A172 (cell line): ENCODE data around the gene FCHO1. TPM values are rescaled to one million over a fixed set of nuclear protein-coding genes. Genes with fewer than 3 reads are reported as not detected.
"Not testable (repeated sequence)": the region's sequence is repeated elsewhere in the genome, so short reads cannot be mapped to it uniquely, and the experiment has no call there.

ENCODE experiments used
- DNase-seq: peaks from one replicate; pipeline ENCODE4 v3.0.0-alpha.2; 2015; ENCODE audit warnings: low spot score
- total RNA-seq: library from RNA; depleted of rRNA; stranded (reverse); fragments of >200 nt; shearing (Covaris generic); gene quantifications from 2 replicates; pipeline ENCODE4 v1.2.3, GENCODE V29; 2014

Gene FCHO1
- total RNA-seq, 1 experiment from 2014 or later: 2.1 TPM

DNA sequence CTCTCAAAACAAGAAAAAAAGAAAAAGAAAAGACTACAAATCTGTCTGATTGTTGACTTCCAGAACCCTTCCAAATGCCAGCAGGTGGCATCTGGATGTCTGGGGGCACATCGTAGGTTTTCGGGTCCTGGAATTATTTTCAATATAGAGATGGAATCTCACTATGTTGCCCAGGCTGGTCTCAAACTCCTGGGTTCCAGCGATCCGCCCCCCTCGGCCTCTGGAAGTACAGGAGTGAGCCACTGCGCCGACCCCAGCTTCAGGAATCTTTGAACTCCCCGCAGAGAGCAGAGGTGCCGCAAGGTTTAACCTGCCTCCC is 43.1 kb downstream of the FCHO1 start:
- DNase-seq: no peak

DNA sequence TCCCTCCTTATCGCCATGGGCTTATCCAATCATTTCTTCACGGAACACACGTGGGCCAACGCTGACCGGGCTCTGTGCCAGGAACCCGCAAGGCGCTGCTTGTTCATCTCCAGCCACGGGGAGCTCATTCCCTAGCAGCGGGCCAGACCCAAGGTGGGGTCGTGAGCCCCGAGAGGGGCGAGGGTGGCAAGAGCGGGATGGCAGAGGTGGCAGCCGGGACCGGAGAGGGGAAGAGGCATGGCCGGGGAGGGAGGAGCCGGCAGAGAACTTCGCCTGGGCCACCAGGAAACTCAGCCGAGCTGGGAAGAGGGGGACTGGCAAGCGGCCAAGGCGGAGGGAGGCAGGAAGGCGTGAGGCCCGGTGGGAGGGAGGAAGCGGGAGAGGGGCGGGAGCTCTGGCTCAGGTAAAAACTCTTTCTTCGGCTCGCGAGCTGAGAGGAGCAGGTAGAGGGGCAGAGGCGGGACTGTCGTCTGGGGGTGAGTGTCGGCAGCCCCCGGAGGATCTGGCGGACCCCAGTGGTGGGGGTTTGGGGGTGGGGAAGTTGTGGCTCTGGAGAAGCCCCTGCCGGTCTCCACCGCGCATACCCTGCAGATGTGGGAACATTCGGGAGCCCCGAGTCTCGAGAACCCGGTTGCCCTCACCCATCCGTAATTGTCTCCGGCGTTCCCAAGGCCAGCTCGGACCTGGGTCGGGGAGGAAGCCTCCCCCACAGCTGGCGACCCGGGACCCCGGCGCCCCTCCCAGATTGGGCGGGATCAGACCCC is 43.6 kb downstream of the FCHO1 start, which contains the start of gene B3GNT3:
TSS of gene B3GNT3 (plus strand) at position 408 of the 764 bp plus-strand sequence. CDS start 12,670 bp downstream, outside the sequence.
- no peak for DNase-seq

GRCh38 chr19:17795495-17795856 is 44.2 kb downstream of the FCHO1 start:
- DNase-seq: no peak

DNA sequence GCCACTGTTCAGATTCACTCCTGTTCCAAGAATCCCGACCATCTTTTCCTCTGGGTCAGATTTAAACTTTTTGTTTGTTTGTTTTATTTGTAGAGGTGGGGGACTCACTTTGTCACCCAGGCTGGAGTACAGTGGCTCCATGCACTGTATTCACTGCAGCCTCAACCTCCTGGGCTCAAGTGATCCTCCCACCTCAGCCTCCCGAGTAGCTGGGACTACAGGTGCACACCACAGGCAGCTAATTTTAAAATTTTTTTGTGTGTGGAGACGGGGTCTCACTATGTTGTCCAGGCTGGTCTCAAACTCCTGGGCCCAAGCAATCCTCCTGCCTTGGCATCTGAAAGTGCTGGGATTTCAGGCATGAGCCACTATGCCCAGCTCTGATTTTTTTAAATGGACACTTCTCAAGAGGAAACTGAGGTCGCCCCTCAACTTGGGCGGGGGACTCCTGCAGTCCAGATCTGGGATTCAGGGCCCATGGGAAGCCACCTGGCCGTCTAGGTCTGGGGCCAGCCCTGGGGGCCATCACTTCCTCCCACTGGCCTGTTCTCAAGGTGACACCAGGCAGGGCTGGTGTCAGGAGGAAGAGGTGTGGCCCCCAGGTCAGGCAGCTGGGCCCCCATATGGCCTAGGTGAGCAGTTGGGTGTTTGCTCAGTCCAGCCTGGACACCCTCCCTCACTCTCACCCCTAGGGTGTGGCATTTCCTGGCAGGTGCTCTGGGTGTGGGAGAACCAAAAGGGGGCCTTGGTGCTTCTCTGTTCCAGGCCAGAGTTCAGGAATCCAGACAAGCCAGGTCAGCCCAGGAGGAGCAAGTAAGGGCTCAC is 44.9 kb downstream of the FCHO1 start:
- no peak for DNase-seq

DNA sequence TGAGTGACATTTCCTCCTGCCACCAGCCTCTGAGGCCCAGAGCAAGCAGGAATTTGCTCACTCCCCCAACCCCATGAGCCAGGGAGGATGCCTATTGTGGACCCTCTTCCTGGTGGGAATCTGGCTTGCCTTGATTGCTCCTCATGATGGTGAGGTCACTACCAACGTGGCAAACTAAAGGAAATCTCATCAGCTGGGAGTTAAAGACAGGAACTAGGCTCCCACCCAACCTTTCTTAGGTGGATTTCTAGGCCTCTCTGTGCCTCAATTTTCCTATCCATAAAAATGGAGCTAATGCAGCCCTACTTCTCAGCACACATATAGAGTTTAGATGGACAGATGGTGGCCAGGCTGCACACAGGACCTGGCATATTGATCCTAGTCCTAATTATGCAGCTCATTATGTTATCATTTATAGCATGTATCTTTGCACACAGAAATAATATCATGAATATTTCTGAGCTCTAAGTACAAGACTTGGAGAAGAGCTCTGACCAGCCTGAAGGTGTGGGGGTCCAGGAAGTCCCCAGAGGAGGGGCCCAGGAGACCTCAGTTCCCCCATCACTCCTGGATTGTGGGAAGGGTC is 45.7 kb downstream of the FCHO1 start:
- DNase-seq: no peak

- DNase-seq: peak; percentile 77
Observed at GRCh38 chr19:17797424-17798201, 46.3 kb downstream of the FCHO1 start.

DNA sequence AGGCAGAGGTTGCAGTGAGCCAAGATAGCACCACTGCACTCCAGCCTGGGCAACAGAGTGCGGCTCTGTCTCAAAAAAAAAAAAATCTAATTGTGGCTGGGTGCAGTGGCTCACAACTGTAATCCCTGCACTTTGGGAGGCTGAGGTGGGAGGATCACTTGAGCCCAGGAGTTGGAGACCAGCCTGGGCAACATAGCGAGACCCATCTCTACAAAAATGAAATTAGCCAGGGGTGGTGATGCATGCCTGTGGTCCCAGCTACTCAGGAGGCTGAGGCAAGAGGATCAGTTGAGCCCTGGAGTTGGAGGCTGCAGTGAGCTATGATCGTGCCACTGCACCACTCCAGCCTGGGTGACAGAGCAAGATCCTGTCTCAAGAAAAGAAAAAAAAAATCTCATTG is 47.3 kb downstream of the FCHO1 start:
- not testable (repeated sequence) for DNase-seq

GRCh38 chr19:17802137-17802858 is 51.0 kb downstream of the FCHO1 start:
- DNase-seq: no peak

GRCh38 chr19:17803264-17803896 is 52.1 kb downstream of the FCHO1 start:
- peak; percentile 38 for DNase-seq

GRCh38 chr19:17805427-17805826 is 54.1 kb downstream of the FCHO1 start:
- DNase-seq: no peak

DNA sequence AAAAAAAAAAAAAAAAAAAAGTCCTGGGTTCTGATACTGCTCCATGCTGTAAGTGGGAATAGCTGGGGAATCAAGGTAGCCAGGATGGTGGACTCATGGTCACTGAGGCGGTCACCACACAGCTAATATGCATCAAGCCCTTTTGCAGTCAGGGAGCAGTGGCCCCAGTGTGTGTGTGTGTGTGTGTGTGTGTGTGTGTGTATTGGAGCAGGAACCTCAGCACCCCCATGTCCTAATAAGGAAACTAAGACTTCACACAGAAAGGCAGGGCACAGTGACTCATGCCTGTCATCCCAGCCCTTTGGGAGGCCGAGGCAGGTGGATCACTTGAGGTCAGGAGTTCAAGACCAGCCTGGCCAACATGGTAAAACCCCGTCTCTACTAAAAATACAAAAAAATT is 55.7 kb downstream of the FCHO1 start:
- peak; percentile 46 for DNase-seq

DNA sequence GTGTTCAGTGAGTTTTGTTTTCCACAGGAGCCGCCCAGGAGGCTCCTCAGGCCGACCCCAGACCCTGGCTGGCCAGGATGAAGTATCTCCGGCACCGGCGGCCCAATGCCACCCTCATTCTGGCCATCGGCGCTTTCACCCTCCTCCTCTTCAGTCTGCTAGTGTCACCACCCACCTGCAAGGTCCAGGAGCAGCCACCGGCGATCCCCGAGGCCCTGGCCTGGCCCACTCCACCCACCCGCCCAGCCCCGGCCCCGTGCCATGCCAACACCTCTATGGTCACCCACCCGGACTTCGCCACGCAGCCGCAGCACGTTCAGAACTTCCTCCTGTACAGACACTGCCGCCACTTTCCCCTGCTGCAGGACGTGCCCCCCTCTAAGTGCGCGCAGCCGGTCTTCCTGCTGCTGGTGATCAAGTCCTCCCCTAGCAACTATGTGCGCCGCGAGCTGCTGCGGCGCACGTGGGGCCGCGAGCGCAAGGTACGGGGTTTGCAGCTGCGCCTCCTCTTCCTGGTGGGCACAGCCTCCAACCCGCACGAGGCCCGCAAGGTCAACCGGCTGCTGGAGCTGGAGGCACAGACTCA is 56.5 kb downstream of the FCHO1 start:
- no peak for DNase-seq

DNA sequence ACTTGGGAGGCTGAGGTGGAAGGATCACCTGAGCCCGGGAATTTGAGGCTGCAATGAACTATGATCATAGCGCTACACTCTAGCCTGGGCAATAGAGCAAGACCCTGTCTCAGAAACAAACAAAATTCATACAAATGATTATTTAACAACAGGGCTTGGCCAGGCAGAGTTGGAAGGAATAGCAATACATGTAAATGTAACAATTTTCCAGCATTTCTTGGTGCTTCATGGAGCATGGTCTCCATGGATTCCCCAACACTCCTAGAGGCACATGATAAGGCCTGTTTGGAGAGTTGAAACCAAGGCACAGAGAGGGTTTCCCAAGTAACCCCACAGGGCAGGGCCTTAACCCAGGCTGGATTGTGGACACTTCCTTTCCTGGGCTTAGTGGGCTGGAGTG is 59.8 kb downstream of the FCHO1 start:
- no peak for DNase-seq

GRCh38 chr19:17811681-17812080 is 60.4 kb downstream of the FCHO1 start:
- DNase-seq: no peak

- DNase-seq: no peak
Observed at GRCh38 chr19:17812099-17812498, 60.8 kb downstream of the FCHO1 start.

- no peak for DNase-seq
Observed at GRCh38 chr19:17817668-17818363, 66.5 kb downstream of the FCHO1 start.

DNA sequence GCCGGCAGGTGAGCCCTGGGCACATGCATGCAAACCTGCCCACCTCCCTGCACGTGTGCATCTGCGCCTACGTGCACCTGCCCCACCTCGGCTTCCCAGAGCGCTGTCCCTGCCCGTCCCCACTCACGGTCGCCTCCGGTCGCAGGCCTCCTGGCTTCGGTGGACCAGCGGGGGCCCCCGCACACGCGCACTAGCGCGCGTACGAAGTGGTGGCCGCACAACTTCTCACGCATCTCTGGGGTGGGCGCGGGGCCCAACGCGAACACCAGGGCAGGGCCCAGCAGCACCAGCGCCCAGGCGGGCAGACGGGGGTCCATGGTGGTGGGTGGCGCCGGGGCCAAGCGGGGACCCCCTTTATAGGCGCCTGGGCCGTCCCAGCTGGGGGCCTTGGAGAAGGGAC is 69.9 kb downstream of the FCHO1 start, which contains the start of gene INSL3:
TSS of gene INSL3 (minus strand) at position 330 of the 400 bp plus-strand sequence. CDS start at position 317, 13 bp downstream.
- no peak for DNase-seq

DNA sequence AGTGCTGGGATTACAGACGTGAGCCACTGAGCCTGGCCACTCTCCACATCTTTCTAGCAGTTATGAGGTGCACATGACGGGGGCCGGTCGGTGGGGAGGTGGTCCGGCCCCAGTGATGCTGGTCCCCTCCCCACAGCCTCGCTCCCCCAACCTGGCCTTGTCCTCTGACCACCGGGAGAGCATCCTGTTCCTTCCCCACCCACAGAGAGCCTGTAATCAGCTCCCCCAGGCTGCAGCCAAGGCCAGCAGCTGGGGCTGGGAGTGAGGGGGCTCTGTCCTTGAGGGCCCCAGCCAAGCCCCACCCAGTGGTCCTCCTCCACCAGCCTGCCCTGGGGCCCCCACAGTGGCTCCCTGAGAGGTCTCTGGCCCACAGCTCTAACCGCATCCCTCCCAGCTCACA is 73.1 kb downstream of the FCHO1 start:
- DNase-seq: no peak

- DNase-seq: no peak
Observed at GRCh38 chr19:17826508-17827056, 75.3 kb downstream of the FCHO1 start.
